ENCODE data around the gene LYL1.

LYL1 gene

GRCh38 chr19:13087795-13088537 lies 14.7 kb downstream of the LYL1 start:
- Histone ChIP-seq H3K4me3 (ENCODE audit: low read depth, low read length) (no peak overlapping the region), H3K27ac (ENCODE audit: low read depth, low read length) (no peak overlapping the region), H3K9ac (ENCODE audit: low read length) (no peak overlapping the region), H3K27me3 (ENCODE audit: control insufficient read depth, insufficient read depth, low read length) (peaks cover 43% of the 10 kb centered on the region; the same call in 1 of the 2 replicates), H3K9me3 (ENCODE audit: control insufficient read depth, insufficient read depth, low read depth, low read length) (no peaks in the 10 kb centered on the region), H3K36me3 (ENCODE audit: control insufficient read depth, insufficient read depth, low read length) (no peaks in the 10 kb centered on the region), H3K4me1 (ENCODE audit: control insufficient read depth, insufficient read depth, low read length) (peaks cover 26% of the 10 kb centered on the region)

GRCh38 chr19:13087295-13087694 lies 15.4 kb downstream of the LYL1 start:
- Histone ChIP-seq H3K36me3 (ENCODE audit: control insufficient read depth, insufficient read depth, low read length) (no peaks in the 10 kb centered on the region), H3K9ac (ENCODE audit: low read length) (no peak overlapping the region), H3K4me3 (ENCODE audit: low read depth, low read length) (no peak overlapping the region), H3K27ac (ENCODE audit: low read depth, low read length) (no peak overlapping the region), H3K4me1 (ENCODE audit: control insufficient read depth, insufficient read depth, low read length) (peaks cover 28% of the 10 kb centered on the region), H3K9me3 (ENCODE audit: control insufficient read depth, insufficient read depth, low read depth, low read length) (no peaks in the 10 kb centered on the region), H3K27me3 (ENCODE audit: control insufficient read depth, insufficient read depth, low read length) (peaks cover 36% of the 10 kb centered on the region; the same call in 1 of the 2 replicates)

- Histone ChIP-seq H3K9me3 (ENCODE audit: control insufficient read depth, insufficient read depth, low read depth, low read length) (no peaks in the 10 kb centered on the region), H3K4me3 (ENCODE audit: low read depth, low read length) (no peak overlapping the region), H3K4me1 (ENCODE audit: control insufficient read depth, insufficient read depth, low read length) (peaks cover 18% of the 10 kb centered on the region), H3K27ac (ENCODE audit: low read depth, low read length) (no peak overlapping the region), H3K27me3 (ENCODE audit: control insufficient read depth, insufficient read depth, low read length) (peaks cover 26% of the 10 kb centered on the region; the same call in 1 of the 2 replicates), H3K36me3 (ENCODE audit: control insufficient read depth, insufficient read depth, low read length) (no peaks in the 10 kb centered on the region), H3K9ac (ENCODE audit: low read length) (no peak overlapping the region)
These were observed 16.3 kb downstream of the LYL1 start for GRCh38 chr19:13086341-13086740.

GRCh38 chr19:13085666-13086065 lies 17.0 kb downstream of the LYL1 start:
- H3K4me3 ChIP-seq (ENCODE audit: low read depth, low read length): no peak overlapping the region
- no peaks in the 10 kb centered on the region for H3K36me3 ChIP-seq (ENCODE audit: control insufficient read depth, insufficient read depth, low read length)
- H3K27me3 ChIP-seq (ENCODE audit: control insufficient read depth, insufficient read depth, low read length): peaks cover 23% of the 10 kb centered on the region; the same call in 1 of the 2 replicates
- H3K4me1 ChIP-seq (ENCODE audit: control insufficient read depth, insufficient read depth, low read length): peaks cover 12% of the 10 kb centered on the region
- H3K27ac ChIP-seq (ENCODE audit: low read depth, low read length): no peak overlapping the region
- H3K9ac ChIP-seq (ENCODE audit: low read length): no peak overlapping the region
- H3K9me3 ChIP-seq (ENCODE audit: control insufficient read depth, insufficient read depth, low read depth, low read length): no peaks in the 10 kb centered on the region

- no peak overlapping the region for H3K4me3 ChIP-seq (ENCODE audit: low read depth, low read length)
- no peak overlapping the region for H3K9ac ChIP-seq (ENCODE audit: low read length)
- H3K36me3 ChIP-seq (ENCODE audit: control insufficient read depth, insufficient read depth, low read length): no peaks in the 10 kb centered on the region
- H3K9me3 ChIP-seq (ENCODE audit: control insufficient read depth, insufficient read depth, low read depth, low read length): no peaks in the 10 kb centered on the region
- no peak overlapping the region for H3K27ac ChIP-seq (ENCODE audit: low read depth, low read length)
- peaks cover 23% of the 10 kb centered on the region for H3K4me1 ChIP-seq (ENCODE audit: control insufficient read depth, insufficient read depth, low read length)
- H3K27me3 ChIP-seq (ENCODE audit: control insufficient read depth, insufficient read depth, low read length): peaks cover 19% of the 10 kb centered on the region
These were observed 19.0 kb downstream of the LYL1 start for GRCh38 chr19:13083627-13084026.

GRCh38 chr19:13083008-13083404 lies 19.7 kb downstream of the LYL1 start:
- Histone ChIP-seq H3K9me3 (ENCODE audit: control insufficient read depth, insufficient read depth, low read depth, low read length) (no peaks in the 10 kb centered on the region), H3K36me3 (ENCODE audit: control insufficient read depth, insufficient read depth, low read length) (no peaks in the 10 kb centered on the region), H3K9ac (ENCODE audit: low read length) (no peak overlapping the region), H3K4me3 (ENCODE audit: low read depth, low read length) (no peak overlapping the region), H3K27ac (ENCODE audit: low read depth, low read length) (no peak overlapping the region), H3K27me3 (ENCODE audit: control insufficient read depth, insufficient read depth, low read length) (peaks cover 19% of the 10 kb centered on the region), H3K4me1 (ENCODE audit: control insufficient read depth, insufficient read depth, low read length) (peaks cover 29% of the 10 kb centered on the region)

- Histone ChIP-seq H3K9ac (ENCODE audit: low read length) (no peak overlapping the region), H3K4me1 (ENCODE audit: control insufficient read depth, insufficient read depth, low read length) (peaks cover 35% of the 10 kb centered on the region), H3K36me3 (ENCODE audit: control insufficient read depth, insufficient read depth, low read length) (no peaks in the 10 kb centered on the region), H3K4me3 (ENCODE audit: low read depth, low read length) (no peak overlapping the region), H3K27me3 (ENCODE audit: control insufficient read depth, insufficient read depth, low read length) (peaks cover 18% of the 10 kb centered on the region), H3K9me3 (ENCODE audit: control insufficient read depth, insufficient read depth, low read depth, low read length) (no peaks in the 10 kb centered on the region), H3K27ac (ENCODE audit: low read depth, low read length) (no peak overlapping the region)
These were observed 20.3 kb downstream of the LYL1 start for GRCh38 chr19:13082192-13083007.

GRCh38 chr19:13079542-13079986 lies 23.1 kb downstream of the LYL1 start:
- Histone ChIP-seq H3K36me3 (ENCODE audit: control insufficient read depth, insufficient read depth, low read length) (no peaks in the 10 kb centered on the region), H3K9ac (ENCODE audit: low read length) (no peak overlapping the region), H3K9me3 (ENCODE audit: control insufficient read depth, insufficient read depth, low read depth, low read length) (no peaks in the 10 kb centered on the region), H3K4me1 (ENCODE audit: control insufficient read depth, insufficient read depth, low read length) (peaks cover 49% of the 10 kb centered on the region), H3K27me3 (ENCODE audit: control insufficient read depth, insufficient read depth, low read length) (peaks cover 28% of the 10 kb centered on the region), H3K4me3 (ENCODE audit: low read depth, low read length) (no peak overlapping the region), H3K27ac (ENCODE audit: low read depth, low read length) (no peak overlapping the region)

GRCh38 chr19:13078897-13079541 lies 23.6 kb downstream of the LYL1 start:
- Histone ChIP-seq H3K27ac (ENCODE audit: low read depth, low read length) (no peak overlapping the region), H3K4me3 (ENCODE audit: low read depth, low read length) (no peak overlapping the region), H3K9ac (ENCODE audit: low read length) (no peak overlapping the region)

GRCh38 chr19:13078381-13078780 lies 24.3 kb downstream of the LYL1 start:
- no peak overlapping the region for H3K4me3 ChIP-seq (ENCODE audit: low read depth, low read length)
- peaks cover 46% of the 10 kb centered on the region for H3K4me1 ChIP-seq (ENCODE audit: control insufficient read depth, insufficient read depth, low read length)
- no peak overlapping the region for H3K27ac ChIP-seq (ENCODE audit: low read depth, low read length)
- no peaks in the 10 kb centered on the region for H3K36me3 ChIP-seq (ENCODE audit: control insufficient read depth, insufficient read depth, low read length)
- H3K27me3 ChIP-seq (ENCODE audit: control insufficient read depth, insufficient read depth, low read length): peaks cover 24% of the 10 kb centered on the region
- H3K9ac ChIP-seq (ENCODE audit: low read length): no peak overlapping the region
- no peaks in the 10 kb centered on the region for H3K9me3 ChIP-seq (ENCODE audit: control insufficient read depth, insufficient read depth, low read depth, low read length)

More at GRCh38 chr19:13078897-13079541, 23.6 kb downstream of the LYL1 start:
- Histone ChIP-seq H3K27me3 (ENCODE audit: control insufficient read depth, insufficient read depth, low read length) (peaks cover 28% of the 10 kb centered on the region), H3K4me1 (ENCODE audit: control insufficient read depth, insufficient read depth, low read length) (peaks cover 49% of the 10 kb centered on the region), H3K36me3 (ENCODE audit: control insufficient read depth, insufficient read depth, low read length) (no peaks in the 10 kb centered on the region), H3K9me3 (ENCODE audit: control insufficient read depth, insufficient read depth, low read depth, low read length) (no peaks in the 10 kb centered on the region)

Measured in HUES6 (cell line).